ENCODE measurements around the gene CNTN1.

The CNTN1 gene

DNA sequence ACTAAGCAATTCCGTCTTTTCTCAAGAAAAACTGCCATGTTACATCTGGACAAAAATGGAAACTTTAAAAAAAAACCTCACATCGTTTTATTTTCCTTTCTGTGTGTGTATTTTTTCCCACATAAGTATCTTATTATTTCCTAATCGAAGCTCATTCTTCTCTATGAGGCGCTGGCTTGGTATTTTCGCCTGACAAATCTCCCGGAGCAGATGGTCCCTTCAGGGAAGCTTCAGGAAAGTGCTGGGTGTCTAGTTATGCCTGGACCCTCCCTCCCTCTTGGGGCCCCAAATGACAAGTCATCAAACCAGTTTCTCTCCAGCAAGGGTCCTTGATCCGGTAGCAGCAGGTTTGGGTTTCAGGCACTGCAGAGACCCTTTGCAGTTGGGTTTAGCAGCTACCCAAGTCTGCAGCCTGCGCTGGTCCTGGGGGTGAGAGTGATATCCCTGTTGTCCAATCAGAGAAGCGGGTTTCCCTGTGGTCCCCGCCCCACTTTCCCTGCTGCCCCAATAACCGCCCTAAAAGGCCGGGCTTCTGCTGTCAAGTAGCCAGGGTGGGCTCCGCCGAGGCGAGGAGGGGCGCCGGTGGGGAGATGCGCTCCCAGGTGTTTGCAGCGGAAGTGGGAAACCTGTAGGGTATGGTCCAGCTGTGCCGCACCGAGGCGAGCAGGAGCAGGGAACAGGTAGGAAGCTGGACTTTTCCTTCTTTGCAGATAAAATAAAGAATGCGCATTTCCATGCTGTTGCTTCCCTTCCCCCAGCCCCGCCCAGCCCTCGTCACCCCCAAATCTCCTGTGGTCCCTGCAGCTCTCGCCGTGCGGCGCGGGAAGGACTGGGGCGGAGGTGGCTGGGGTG is at the start of gene CNTN1:
Gene CNTN1 (plus strand): TSS at position 527 of the 852 bp plus-strand sequence.
- DNase-seq (ENCODE audit: low read depth): no peak

GRCh38 chr12:40643506-40643905 is 48.7 kb upstream of the CNTN1 start:
- DNase-seq (ENCODE audit: low read depth): no peak

DNA sequence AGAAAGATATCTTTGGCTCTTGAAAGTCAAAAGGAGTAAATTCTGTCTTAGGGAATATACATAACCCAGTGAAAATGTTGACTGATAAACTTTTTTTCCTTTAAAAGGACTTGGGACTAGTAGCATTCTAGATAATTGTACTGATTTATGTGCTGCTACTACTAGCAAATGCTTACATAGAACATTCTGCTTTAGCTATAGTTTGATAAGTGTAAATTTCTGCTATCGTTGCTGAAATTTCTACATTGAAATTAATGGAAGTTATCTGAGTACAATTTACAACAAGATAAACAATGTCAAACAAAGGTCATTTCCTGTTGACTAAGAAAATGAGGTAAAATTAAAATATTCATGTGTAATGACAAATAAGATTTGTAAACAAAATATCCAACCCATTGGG is 48.3 kb upstream of the CNTN1 start:
- DNase-seq (ENCODE audit: low read depth): no peak

DNA sequence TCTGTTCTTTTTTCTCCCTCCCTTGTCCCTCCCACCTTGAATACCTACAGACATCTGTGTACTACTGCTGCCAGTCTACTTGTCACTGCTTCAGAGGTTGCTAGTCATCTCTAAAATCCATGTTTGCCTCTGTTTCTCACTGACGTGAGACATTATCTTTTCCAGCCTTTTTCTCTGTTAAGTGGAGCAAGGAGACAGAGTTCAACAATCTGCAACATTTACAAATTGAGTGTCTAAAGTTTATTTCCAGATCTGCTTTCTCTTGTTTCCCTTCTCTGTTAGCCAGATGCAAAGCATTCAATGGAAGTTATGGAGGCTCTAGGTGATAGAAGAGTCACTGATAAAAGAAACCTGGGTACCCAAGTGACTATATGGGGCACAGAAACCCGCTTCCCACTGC is 47.5 kb upstream of the CNTN1 start:
- DNase-seq (ENCODE audit: low read depth): no peak

DNA sequence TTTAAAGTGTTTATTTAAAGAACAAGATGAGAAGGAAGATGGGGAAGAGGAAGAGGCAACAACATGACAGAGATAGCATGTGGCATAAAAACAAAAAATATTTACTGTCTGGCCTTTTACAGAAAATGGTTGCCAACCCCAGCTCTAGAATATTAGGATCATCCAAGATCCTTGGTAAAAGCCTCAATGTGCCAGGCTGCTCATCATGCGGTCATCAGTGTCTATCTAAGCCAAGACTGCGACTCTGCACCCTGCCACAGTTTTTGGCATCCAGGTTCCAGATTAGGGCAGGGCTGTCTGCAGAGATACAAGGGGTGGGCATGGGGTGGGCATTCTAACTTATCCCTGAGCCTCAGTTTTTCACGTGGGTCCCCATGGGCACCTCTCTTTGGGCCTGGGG is 46.9 kb upstream of the CNTN1 start:
- DNase-seq (ENCODE audit: low read depth): no peak

DNA sequence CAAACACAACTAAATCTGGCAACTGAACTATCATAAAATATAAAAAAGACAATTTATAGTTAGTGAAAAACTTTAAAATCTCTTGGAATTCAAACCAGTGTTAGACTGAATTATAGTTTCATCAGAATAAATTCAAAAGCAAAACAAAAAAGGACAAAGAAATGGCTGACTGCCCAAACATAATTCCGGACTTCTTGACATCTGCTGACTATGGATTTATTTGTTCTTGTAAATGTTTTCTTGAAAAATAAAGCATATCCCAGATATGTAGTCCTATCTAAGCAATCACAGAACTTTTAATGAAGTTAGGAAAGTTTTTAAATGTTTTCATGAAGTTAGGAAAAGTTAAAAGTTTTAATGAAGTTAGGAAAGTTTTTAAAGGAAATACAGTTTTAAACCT is 45.8 kb upstream of the CNTN1 start:
- DNase-seq (ENCODE audit: low read depth): no peak

DNA sequence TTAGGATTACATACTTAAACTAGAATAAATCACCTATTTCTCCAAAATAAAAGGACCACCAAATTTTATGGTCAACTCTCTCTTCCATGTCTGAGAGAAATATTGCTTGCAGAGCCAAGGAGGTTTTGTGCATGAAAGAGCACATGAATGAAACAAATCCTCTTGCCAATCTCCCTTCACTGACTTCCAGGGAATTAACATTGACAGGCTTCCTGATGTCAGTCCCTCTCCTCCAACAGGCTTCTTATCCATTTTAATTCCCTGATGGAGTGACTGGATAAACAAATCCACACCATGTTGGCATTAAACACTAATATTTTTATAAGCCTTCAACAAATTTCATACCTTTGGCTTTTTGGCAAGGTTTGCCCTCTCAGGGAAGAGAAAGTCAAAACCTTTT is 45.3 kb upstream of the CNTN1 start:
- no peak for DNase-seq (ENCODE audit: low read depth)

DNA sequence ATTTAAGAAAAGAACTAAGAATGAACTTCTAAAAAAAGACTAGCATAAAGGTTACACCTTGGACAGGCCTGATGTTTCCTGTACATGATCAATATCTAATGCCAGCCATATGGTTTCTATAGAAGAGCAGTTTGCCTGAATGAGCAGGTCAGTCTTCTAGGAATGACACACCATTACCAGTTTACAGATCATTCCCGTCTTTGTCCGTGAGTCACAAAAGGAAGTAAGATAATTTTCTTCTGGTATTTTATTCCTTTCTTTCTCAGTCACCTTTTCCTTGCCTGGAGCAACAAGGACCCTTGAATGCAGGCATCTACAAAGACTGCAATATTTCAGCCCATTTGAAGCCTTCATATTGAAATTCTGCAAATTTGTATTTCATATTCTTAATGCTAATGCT is 44.6 kb upstream of the CNTN1 start:
- DNase-seq (ENCODE audit: low read depth): no peak

DNA sequence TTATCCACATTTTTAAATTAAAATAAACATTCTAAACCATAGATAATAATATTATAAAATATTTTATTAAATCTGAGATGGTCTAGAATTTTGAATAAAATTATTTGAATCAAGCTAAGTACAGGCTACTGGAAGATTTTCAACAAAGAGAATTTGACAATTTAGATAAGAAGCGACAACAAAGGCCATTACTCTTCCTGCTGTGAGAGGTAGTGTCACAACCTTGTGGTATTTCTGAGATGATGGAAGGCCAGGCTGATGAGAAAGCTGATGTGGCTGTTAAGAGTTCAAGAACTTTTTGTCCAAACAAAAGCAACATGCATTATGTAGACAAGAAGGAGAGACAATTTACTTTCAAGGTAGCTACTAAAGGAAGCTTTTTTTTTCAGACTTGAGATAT is 43.7 kb upstream of the CNTN1 start:
- DNase-seq (ENCODE audit: low read depth): no peak

DNA sequence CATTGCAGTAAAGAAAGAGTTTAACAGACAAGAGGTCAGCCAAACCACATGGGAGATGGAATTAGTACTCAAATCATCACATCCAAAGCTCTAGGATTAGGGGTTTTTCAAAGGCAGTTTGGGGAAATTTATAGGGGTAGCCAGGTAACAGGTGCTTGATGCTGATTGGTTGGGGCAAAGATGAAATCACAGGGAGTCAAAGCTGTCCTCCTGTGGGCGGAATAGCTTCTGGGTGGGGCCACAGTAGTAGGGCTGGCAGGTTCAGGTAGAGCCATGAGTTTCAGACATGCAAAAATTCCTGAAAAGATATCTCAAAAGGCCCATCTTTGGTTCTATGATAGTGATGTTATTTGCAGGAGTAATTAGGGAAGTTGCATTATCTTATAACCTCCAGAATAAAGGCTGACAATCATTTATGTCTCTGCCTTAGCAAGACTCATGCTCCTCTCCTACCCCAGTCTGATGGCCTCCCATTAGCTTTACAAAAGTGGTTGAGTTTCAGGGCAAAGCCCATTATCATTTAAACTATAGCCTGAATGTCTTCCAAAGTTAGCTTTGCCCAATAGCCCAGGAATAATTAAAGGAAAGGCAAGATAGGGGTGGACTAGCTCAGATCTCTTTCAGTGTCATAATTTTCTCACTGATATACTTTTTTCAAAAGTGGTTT is 42.1 kb upstream of the CNTN1 start:
- DNase-seq (ENCODE audit: low read depth): no peak

DNA sequence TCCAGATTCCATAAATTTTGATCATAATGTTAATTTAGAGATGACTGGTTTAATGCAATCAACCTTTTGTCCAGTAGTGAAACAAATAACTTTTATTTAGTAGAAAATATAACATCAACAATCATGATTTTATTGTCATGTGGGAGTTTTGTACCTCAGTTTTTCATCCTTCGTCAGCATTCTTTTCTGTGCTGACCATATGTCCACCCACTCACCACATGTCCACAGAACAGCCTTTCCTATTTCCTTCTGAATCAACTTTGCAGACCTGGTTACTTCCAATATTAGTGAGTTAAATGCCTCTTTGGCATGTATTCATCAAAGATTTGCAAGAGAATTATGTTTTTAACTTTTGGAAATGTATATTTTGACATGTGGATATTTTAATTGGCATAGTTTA is 36.8 kb upstream of the CNTN1 start:
- DNase-seq (ENCODE audit: low read depth): no peak

DNA sequence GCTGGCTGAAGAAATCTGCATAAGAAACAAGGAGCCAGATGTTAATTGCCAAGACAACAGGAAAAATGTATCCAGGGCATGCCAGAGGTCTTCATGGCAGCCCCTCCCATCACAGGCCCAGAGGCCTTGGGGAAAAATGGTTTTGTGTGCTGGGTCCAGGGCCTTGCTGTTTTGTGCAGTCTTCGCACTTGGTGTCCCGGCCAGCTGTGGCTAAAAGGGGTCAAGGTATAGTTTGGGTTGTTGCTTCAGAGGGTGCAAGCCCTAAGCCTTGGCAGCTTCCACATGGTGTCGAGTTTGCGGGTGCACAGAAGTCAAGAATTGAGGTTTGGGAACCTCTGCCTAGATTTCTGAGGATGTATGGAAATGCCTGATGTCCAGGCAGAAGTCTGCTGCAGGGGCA is 29.9 kb upstream of the CNTN1 start:
- no peak for DNase-seq (ENCODE audit: low read depth)

- no peak for DNase-seq (ENCODE audit: low read depth)
Observed at GRCh38 chr12:40663781-40664180, 28.5 kb upstream of the CNTN1 start.

DNA sequence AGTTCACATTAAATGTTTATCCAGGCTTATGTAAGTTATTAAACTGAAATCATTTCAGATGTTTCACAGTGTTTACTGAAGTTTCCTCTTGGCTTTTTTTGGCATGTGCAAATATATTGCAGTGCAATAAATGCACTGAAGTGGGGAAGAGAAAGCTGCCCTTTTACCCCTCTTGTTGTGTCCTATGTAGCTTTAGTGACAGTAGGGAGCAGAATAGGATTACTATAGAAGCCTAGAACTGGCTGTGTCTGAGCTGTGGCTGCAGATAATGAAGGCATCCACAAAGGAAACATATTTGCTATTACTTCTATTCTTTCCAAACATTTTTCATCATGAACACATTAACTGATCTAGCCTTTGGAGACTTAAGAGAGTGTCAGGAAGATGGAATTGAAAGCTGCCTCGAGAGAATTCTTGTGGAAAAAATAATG is 24.1 kb upstream of the CNTN1 start:
- no peak for DNase-seq (ENCODE audit: low read depth)

DNA sequence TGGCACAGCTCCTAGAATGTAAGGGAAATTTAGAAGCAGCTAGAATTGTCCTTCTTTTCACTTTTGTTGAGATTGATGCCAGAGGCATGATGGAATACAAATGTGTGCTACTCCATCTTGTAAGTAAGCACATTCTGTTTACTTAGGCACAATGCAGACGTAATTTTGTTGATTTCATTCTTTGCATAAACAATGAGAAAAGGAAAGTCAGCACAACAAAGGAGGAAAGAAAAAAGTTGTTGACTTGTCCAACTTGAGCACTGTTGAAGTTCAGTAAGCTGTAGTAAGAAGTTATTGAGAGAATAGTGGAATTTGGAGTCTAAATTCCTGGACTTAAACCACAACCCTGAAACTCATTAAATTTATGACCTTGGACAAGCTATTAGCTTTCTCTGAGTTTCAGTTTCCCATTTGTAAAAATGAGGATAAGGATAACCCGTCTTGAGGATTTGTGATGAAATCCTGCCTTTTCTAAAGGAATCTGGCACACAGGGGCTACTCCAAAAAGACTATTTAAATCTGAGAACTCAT is 19.4 kb upstream of the CNTN1 start:
- no peak for DNase-seq (ENCODE audit: low read depth)

DNA sequence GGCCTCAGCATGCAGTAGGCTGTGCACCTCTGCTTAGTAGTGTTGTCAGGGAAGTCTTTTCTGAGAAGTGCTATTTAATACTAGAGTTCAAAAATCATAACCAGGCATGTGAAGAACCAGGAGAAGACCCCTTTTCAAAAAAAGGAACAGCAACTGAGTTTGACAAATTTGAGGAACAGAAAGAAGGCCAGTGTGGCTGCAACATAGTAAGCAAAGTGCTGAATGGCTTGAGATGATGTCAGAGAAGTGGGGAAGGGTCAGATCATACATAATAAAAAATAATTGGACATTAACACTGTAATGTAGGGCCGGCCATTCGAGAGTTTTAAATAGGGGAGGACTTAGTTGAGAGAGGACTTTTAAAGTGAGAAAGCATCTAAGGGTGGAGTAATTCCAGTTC is 11.1 kb upstream of the CNTN1 start:
- DNase-seq (ENCODE audit: low read depth): no peak

- DNase-seq (ENCODE audit: low read depth): no peak
Observed at GRCh38 chr12:40684986-40685385, 7.3 kb upstream of the CNTN1 start.

- DNase-seq (ENCODE audit: low read depth): no peak
Observed at GRCh38 chr12:40688085-40688725, 4.0 kb upstream of the CNTN1 start.

DNA sequence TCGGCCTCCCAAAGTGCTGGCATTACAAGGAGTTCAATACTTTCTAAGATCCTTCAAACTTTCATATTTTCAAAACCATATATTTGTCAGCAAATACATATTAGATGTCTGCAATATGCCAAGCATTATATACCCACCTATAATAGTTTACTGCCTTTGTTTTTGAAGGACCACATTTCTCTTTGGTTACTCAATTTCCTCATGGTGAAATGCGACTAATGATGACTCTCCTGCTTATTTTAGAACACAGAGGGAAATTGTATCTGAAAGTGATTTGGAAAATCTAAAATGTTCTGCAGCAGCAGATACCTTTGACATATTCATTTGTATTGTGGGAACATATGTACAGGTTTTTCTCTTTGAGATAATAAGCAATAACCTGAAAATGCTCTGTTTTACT is 2.7 kb upstream of the CNTN1 start:
- DNase-seq (ENCODE audit: low read depth): no peak

DNA sequence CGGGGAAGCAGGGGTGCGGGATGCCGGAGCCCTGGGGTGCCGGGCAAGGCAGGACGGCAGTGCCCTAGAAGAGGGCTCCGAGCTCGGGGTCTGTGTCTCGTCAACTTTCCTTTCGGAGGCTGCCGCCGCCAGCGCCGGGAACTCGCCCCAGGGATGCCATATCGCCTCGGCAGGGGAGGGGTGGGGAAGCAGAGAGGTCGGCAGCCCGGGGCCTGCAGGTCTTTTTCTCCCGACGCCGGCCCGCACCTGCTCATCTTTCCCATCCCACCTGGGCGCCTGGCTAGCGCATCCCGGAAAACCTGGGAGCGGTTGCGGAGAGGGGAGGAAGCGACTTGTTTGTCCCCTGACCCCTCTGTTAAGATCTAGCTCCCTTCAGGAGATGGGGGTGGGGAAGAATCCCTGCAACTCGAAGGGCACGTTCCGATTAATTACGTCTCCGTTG is 547 bp downstream of the CNTN1 start:
- no peak for DNase-seq (ENCODE audit: low read depth)

DNA sequence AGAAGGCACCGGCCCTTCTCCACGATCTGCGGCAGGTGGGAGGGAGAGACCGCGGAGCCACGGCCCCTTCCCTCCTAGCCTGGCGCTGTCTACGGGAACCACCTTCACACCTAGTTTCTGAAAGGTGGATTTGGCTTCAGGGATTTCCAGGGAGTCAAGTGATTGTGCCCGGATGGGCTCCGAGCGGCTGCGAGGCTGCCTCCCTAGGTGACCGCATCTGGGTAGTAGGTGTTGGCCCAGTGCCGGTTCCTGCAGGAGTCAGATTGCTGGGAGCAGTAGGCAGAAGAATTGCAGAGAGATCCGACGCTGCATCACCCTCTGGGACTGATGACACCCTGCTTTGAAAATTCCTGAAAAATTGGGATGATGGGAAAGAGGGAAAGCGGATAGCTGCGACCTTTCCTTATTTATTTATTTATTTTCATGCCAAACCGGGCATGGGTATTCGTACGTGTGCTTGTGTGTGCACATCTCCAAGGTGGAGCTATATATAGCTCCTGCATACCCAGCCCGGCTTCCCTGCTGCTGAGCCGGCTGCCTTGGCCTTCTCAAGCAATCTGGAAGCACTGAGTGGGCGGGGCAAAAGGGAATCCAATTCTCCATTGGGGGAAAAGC is 1.1 kb downstream of the CNTN1 start:
- no peak for DNase-seq (ENCODE audit: low read depth)

DNA sequence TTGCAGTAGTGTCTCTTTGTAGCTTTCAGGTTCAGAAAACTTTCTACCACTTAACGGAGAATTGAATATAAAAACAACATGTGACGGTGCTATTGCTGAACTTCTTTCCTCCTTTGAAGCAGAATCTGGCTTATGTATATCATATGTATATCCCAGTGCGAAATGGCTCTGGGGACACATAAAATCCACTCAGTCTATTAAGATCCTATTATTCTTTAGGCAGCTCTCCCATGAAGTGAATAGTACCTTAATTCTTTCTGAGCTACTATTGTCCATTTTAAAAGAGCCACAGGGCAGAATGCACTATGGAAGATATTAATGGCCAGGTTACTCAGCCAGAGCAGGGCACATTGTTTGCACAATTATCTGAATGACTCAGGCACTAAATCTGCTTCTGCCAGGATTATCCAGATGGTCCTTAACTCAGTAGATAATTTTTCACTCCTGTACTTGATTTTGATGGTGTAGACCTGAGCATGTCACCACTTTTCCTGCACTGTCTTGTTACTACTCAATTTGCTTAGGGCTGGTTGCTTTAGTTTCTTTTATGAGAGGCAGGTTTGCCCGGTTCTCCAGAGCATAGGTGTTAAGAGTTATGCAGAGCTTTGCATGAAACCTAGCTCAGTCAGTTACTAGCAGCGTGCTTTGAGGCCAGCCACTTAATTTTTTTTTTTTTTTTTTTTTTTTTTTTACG is 5.5 kb downstream of the CNTN1 start:
- DNase-seq (ENCODE audit: low read depth): no peak

Data from activated T-cell treated with anti-CD3 and anti-CD28 coated beads for 1 hour (primary cell).